NCI-H187 treated with DMSO at 0.1 percent for 48 hours (cell line): Measurements from ENCODE around the gene CNFN.
"Not testable (repeated sequence)": the region's sequence is repeated elsewhere in the genome, so short reads cannot be mapped to it uniquely, and the experiment has no call there.

Experiments
- DNase-seq: peaks from one replicate; lab custom pipeline; 2025; lab: John Stamatoyannopoulos, UW

Gene CNFN

GRCh38 chr19:42351079-42351735, 38.9 kb downstream of the CNFN start:
- DNase-seq, result no peak

GRCh38 chr19:42350417-42350816, 39.7 kb downstream of the CNFN start:
- DNase-seq, result no peak

- DNase-seq, result no peak
These were observed 40.6 kb downstream of the CNFN start for GRCh38 chr19:42349378-42350107.

- DNase-seq, result no peak
These were observed 41.9 kb downstream of the CNFN start for GRCh38 chr19:42348211-42348610.

- no peak for DNase-seq
These were observed 44.8 kb downstream of the CNFN start for GRCh38 chr19:42345191-42345812.

GRCh38 chr19:42344336-42344893, 45.7 kb downstream of the CNFN start:
- DNase-seq, result no peak

- no peak for DNase-seq
These were observed 46.6 kb downstream of the CNFN start for GRCh38 chr19:42343344-42344110.

- DNase-seq, result not testable (repeated sequence)
These were observed 50.2 kb downstream of the CNFN start for GRCh38 chr19:42339922-42340321.

- not testable (repeated sequence) for DNase-seq
These were observed 50.8 kb downstream of the CNFN start for GRCh38 chr19:42339126-42339860.
